HepG2 (cell line): ENCODE results near the gene EPO. TPM values are rescaled to one million over a fixed set of nuclear protein-coding genes. Genes with fewer than 3 reads are reported as not detected.

ENCODE experiments used
- ARID5B ChIP-seq: IDR thresholded peaks from 2 replicates; pipeline ENCODE4 v1.4.0; 2020; ENCODE audit warnings: mild to moderate bottlenecking, missing genetic modification reagents
- CTCF ChIP-seq: sonication (generic); formaldehyde crosslinking; IDR thresholded peaks from 2 replicates; pipeline ENCODE4 v1.5.0; 2020; ENCODE audit warnings: mild to moderate bottlenecking, missing genetic modification reagents, moderate library complexity
- FOXA3 ChIP-seq: IDR thresholded peaks from 2 replicates; pipeline ENCODE4 v1.6.1; 2016; ENCODE audit warnings: missing genetic modification reagents, missing compliant biosample characterization
- KLF6 ChIP-seq: IDR thresholded peaks from 2 replicates; pipeline ENCODE4 v1.8.0; 2016; ENCODE audit warnings: missing biosample characterization, missing genetic modification reagents
- MEIS2 ChIP-seq: sonication (generic); formaldehyde crosslinking; IDR thresholded peaks from 2 replicates; pipeline ENCODE4 v1.9.0; 2021; ENCODE audit warnings: mild to moderate bottlenecking, missing genetic modification reagents
- NFKB2 ChIP-seq: sonication (generic); formaldehyde crosslinking; IDR thresholded peaks from 2 replicates; pipeline ENCODE4 v1.4.0; 2020; ENCODE audit warnings: missing genetic modification reagents, borderline replicate concordance
- NR2F1 ChIP-seq, 2 experiments: fragments of 450-650 bp in 1 of 2; formaldehyde crosslinking in 1 of 2; IDR thresholded peaks; 2 replicates each; pipeline versions ENCODE4 v1.5.0 to v1.6.1; 2016 to 2020; ENCODE audit warnings: mild to moderate bottlenecking in 1 of 2, missing compliant biosample characterization in 1 of 2, missing genetic modification reagents in 1 of 2, moderate library complexity in 1 of 2
- NR2F6 ChIP-seq, 2 experiments: IDR thresholded peaks; 2 replicates each; pipeline ENCODE4 v1.6.1; 2016; ENCODE audit warnings: antibody characterized with exemption in 1 of 2, mild to moderate bottlenecking in 1 of 2
- PLSCR1 ChIP-seq: sonication (generic); formaldehyde crosslinking; IDR thresholded peaks from 2 replicates; pipeline ENCODE4 v1.5.0; 2020; ENCODE audit warnings: missing genetic modification reagents, mild to moderate bottlenecking, borderline replicate concordance
- TEAD3 ChIP-seq: optimal IDR thresholded peaks from 2 replicates; pipeline ENCODE3; 2016; ENCODE audit warnings: borderline replicate concordance
- TFDP1 ChIP-seq: IDR thresholded peaks from 2 replicates; pipeline ENCODE4 v1.6.1; 2016; ENCODE audit warnings: missing compliant biosample characterization, missing genetic modification reagents, borderline replicate concordance
- TRIM22 ChIP-seq: fragments of 450-650 bp; IDR thresholded peaks from 2 replicates; pipeline ENCODE4 v1.6.1; 2017
- ZHX1 ChIP-seq: sonication (generic); formaldehyde crosslinking; IDR thresholded peaks from 2 replicates; pipeline ENCODE4 v1.8.1; 2022; ENCODE audit warnings: low read depth, mild to moderate bottlenecking, missing genetic modification reagents
- ZMYM3 ChIP-seq: sonication (generic); formaldehyde crosslinking; IDR thresholded peaks from 2 replicates; pipeline ENCODE4 v1.5.1; 2020; ENCODE audit warnings: mild to moderate bottlenecking, missing genetic modification reagents
- ZNF296 ChIP-seq: sonication (generic); formaldehyde crosslinking; conservative IDR thresholded peaks from 2 replicates; pipeline ENCODE4 v1.5.0; 2020; ENCODE audit warnings: mild to moderate bottlenecking, missing genetic modification reagents
- ZNF781 ChIP-seq: sonication (generic); formaldehyde crosslinking; IDR thresholded peaks from 2 replicates; pipeline ENCODE4 v1.5.1; 2020; ENCODE audit warnings: borderline replicate concordance, mild to moderate bottlenecking, missing genetic modification reagents; ENCODE audit errors: not compliant biosample characterization
- ZNF839 ChIP-seq: sonication (generic); formaldehyde crosslinking; IDR thresholded peaks from 2 replicates; pipeline ENCODE4 v1.4.0; 2020; ENCODE audit warnings: missing genetic modification reagents, mild to moderate bottlenecking, borderline replicate concordance
- polyA plus RNA-seq, 8 experiments: library from polyadenylated mRNA; depleted of rRNA in 3 of 8; stranded (reverse) in 7 of 8; unstranded in 1 of 8; fragments of >200 nt; fragmentation: Illumina TruSeq in 4 of 8; extraction: Trizol in 4 of 8; gene quantifications; 2 replicates each; pipeline versions ENCODE4 v1.2.1 to v1.2.3, GENCODE V29; 2011 to 2016; ENCODE audit warnings: low read depth in 4 of 8, missing spikeins in 1 of 8, mixed read lengths in 1 of 8; ENCODE audit not compliant: insufficient read depth in 1 of 8
- total RNA-seq, 5 experiments: library from RNA; depleted of rRNA; stranded (reverse); fragments of >200 nt; fragmentation: Illumina TruSeq; extraction: Trizol; gene quantifications; 2 replicates each; pipeline ENCODE4 v1.2.3, GENCODE V29; 2016; ENCODE audit warnings: low read depth in 1 of 5

Gene EPO
- total and polyA plus RNA-seq, 2 of the 13 experiments (the other 11 are each of a cell fraction or from before 2014, with no cell fraction given), result 10.3 to 25.7 TPM

GRCh38 chr7:100705320-100705752 is 14.9 kb upstream of the EPO start (continued):
- TF ChIP-seq FOXA3, result peak; percentile 38; the same call in 1 of the 2 replicates
- no peak for TF ChIP-seq PLSCR1 (CRISPR knock-in tag)
- TF ChIP-seq TFDP1 (CRISPR knock-in tag), result 0 out of 2 replicates have a peak, but pooled peaks have one; percentile 48
- peak; percentile 18; the same call in 1 of the 2 replicates for TF ChIP-seq ZHX1 (CRISPR knock-in tag)
- TF ChIP-seq TEAD3, result peak; percentile 14
- TF ChIP-seq NFKB2, result peak; percentile 14; the same call in 1 of the 2 replicates
- peak; percentile 9; the same call in 1 of the 2 replicates for TF ChIP-seq ARID5B
- peak; percentile 20 to 24; a peak in 1 of 4 replicates for TF ChIP-seq NR2F1 (CRISPR knock-in tag; IDR thresholded peaks at IDR 0.05)
- no peak; the same call in 1 of the 2 replicates for TF ChIP-seq NR2F6 (IDR thresholded peaks at IDR 0.05)
- TF ChIP-seq NR2F6 (CRISPR knock-in tag; IDR thresholded peaks at IDR 0.05), result 0 out of 2 replicates have a peak, but pooled peaks have one; percentile 40
- TF ChIP-seq CTCF (CRISPR knock-in tag), result peak; percentile 98
- no peak for TF ChIP-seq KLF6 (CRISPR knock-in tag)
- TF ChIP-seq ZMYM3 (CRISPR knock-in tag), result 0 out of 2 replicates have a peak, but pooled peaks have one; percentile 16
- TF ChIP-seq ZNF296 (CRISPR knock-in tag), result peak; percentile 39; the same call in 1 of the 2 replicates
- TF ChIP-seq ZNF839, result peak; percentile 11; the same call in 1 of the 2 replicates
- peak; percentile 70 for TF ChIP-seq MEIS2 (CRISPR knock-in tag)
- TF ChIP-seq TRIM22, result no peak
- TF ChIP-seq ZNF781 (CRISPR knock-in tag), result peak; percentile 12
